Keratinocyte (primary cell): Measurements from ENCODE around the gene CDH12. TPM values are rescaled to one million over a fixed set of nuclear protein-coding genes. Genes with fewer than 3 reads are reported as not detected.

ENCODE experiments used
- DNase-seq: peaks from one replicate; pipeline ENCODE4 v3.0.0-alpha.2; 2011; ENCODE audit warnings: low read depth, missing footprints, low spot score
- FAIRE-seq: peaks from 2 replicates; lab custom pipeline; 2011; peaks lifted over from hg19 to GRCh38; lab: Jason Lieb, UNC
- H2AFZ ChIP-seq: 2 replicates; pipeline ENCODE4 v1.6.0; 2012; ENCODE audit warnings: low read length, control low read depth, inconsistent platforms; ENCODE audit not compliant: control insufficient read depth
- H3K27ac ChIP-seq: 2 replicates; pipeline ENCODE4 v1.5.1; 2011; ENCODE audit warnings: low read length; ENCODE audit not compliant: control insufficient read depth, insufficient read depth
- H3K27me3 ChIP-seq: 3 replicates; pipeline ENCODE4 v1.6.0; 2011; ENCODE audit warnings: low read length; ENCODE audit not compliant: control insufficient read depth, insufficient read depth; ENCODE audit errors: extremely low read depth
- H3K36me3 ChIP-seq, 2 experiments: 2 replicates in 1 of 2; 3 replicates in 1 of 2; pipeline ENCODE4 v1.5.1; 2011; ENCODE audit warnings: low read length in 2 of 2, mild to moderate bottlenecking in 1 of 2; ENCODE audit not compliant: control insufficient read depth in 2 of 2, insufficient read depth in 2 of 2; ENCODE audit errors: extremely low read depth in 1 of 2
- H3K4me1 ChIP-seq: 3 replicates; pipeline ENCODE4 v1.5.1; 2011; ENCODE audit warnings: low read length; ENCODE audit not compliant: control insufficient read depth, insufficient read depth; ENCODE audit errors: extremely low read depth
- H3K4me2 ChIP-seq: 3 replicates; pipeline ENCODE4 v1.6.0; 2011; ENCODE audit warnings: low read depth, low read length; ENCODE audit not compliant: control insufficient read depth, insufficient read depth; ENCODE audit errors: extremely low read depth
- H3K4me3 ChIP-seq, 3 experiments: fragments of 200-600 bp in 1 of 3; sonication (generic) in 1 of 3; 2 replicates in 2 of 3; 3 replicates in 1 of 3; pipeline ENCODE4 v1.5.1; 2011 to 2016; ENCODE audit warnings: low read length in 3 of 3, mild to moderate bottlenecking in 3 of 3, control low read depth in 2 of 3, inconsistent platforms in 1 of 3, low read depth in 1 of 3, mixed read lengths in 1 of 3, mixed run types in 1 of 3, moderate library complexity in 1 of 3; ENCODE audit not compliant: control insufficient read depth in 2 of 3, insufficient read depth in 2 of 3; ENCODE audit errors: extremely low read depth in 1 of 3
- H3K79me2 ChIP-seq: 2 replicates; pipeline ENCODE4 v1.6.0; 2012; ENCODE audit warnings: low read length; ENCODE audit not compliant: control insufficient read depth, insufficient read depth
- H3K9ac ChIP-seq: 3 replicates; pipeline ENCODE4 v1.6.0; 2011; ENCODE audit warnings: low read length; ENCODE audit not compliant: control insufficient read depth, insufficient read depth; ENCODE audit errors: extremely low read depth
- H3K9me1 ChIP-seq: 3 replicates; pipeline ENCODE4 v1.6.0; 2011; ENCODE audit warnings: low read length; ENCODE audit not compliant: control insufficient read depth, insufficient read depth; ENCODE audit errors: extremely low read depth
- H3K9me3 ChIP-seq: 2 replicates; pipeline ENCODE4 v1.5.1; 2012; ENCODE audit warnings: low read depth, low read length; ENCODE audit not compliant: control insufficient read depth
- H4K20me1 ChIP-seq: 3 replicates; pipeline ENCODE4 v1.6.0; 2011; ENCODE audit warnings: low read length; ENCODE audit not compliant: control insufficient read depth, insufficient read depth; ENCODE audit errors: extremely low read depth
- CTCF ChIP-seq, 3 experiments: IDR thresholded peaks in 1 of 3; conservative IDR thresholded peaks in 1 of 3; optimal IDR thresholded peaks in 1 of 3; 2 replicates in 2 of 3; 3 replicates in 1 of 3; pipeline versions ENCODE3 to v1.5.1; 2011; ENCODE audit warnings: low read length in 3 of 3, mild to moderate bottlenecking in 3 of 3, moderate library complexity in 2 of 3, control low read depth in 1 of 3, inconsistent platforms in 1 of 3; ENCODE audit not compliant: insufficient read depth in 2 of 3; ENCODE audit errors: extremely low read depth in 1 of 3
- EZH2 ChIP-seq: IDR thresholded peaks from one replicate; pipeline ENCODE4 v1.6.1; 2012; ENCODE audit warnings: inconsistent platforms, mild to moderate bottlenecking, low read length, moderate library complexity
- dilution Hi-C: fragments of 300-500 bp; cut with MboI; formaldehyde crosslinking; loops from one replicate; pipeline ENCODE4 v1.7.0; 2020; ENCODE audit warnings: low sequenced_read_pairs; ENCODE audit not compliant: extremely low pct_ligation_motif_present
- polyA plus RNA-seq, 5 experiments: library from polyadenylated mRNA; depleted of rRNA in 3 of 5; stranded (reverse) in 3 of 5; stranded (forward) in 1 of 5; unstranded in 1 of 5; fragments of >200 nt; gene quantifications; 1 replicate in 1 of 5; 2 replicates in 3 of 5; 3 replicates in 1 of 5; pipeline versions ENCODE4 v1.2.1 to v1.2.3, GENCODE V29; 2011 to 2012; ENCODE audit warnings: missing spikeins in 2 of 5, low read depth in 1 of 5, low replicate concordance in 1 of 5

Gene CDH12
- polyA plus RNA-seq, 1 donor (not counting 4 experiments of a cell fraction or from before 2014, with no cell fraction given) = not detected

- H3K36me3 ChIP-seq = no peaks in the 10 kb centered on the region
Observed at GRCh38 chr5:22505891-22506290, 347.3 kb downstream of the CDH12 start.

GRCh38 chr5:22504411-22504810 is 348.7 kb downstream of the CDH12 start:
- FAIRE-seq (no peak), DNase-seq (no peak)
- H3K27ac ChIP-seq = no peak overlapping the region
- H3K79me2 ChIP-seq = no peaks in the 10 kb centered on the region
- H4K20me1 ChIP-seq = no peaks in the 10 kb centered on the region
- no peaks in the 10 kb centered on the region for H3K36me3 ChIP-seq
- no peak overlapping the region for H3K4me2 ChIP-seq
- dilution Hi-C loops = no loop called here
- H3K9me1 ChIP-seq = no peaks in the 10 kb centered on the region
- no peak overlapping the region for H2AFZ ChIP-seq
- no peak overlapping the region for H3K4me3 ChIP-seq
- no peaks in the 10 kb centered on the region for H3K27me3 ChIP-seq
- no peak overlapping the region for H3K9ac ChIP-seq
- TF ChIP-seq EZH2 (no peak), CTCF (optimal IDR thresholded peaks at IDR 0.05 in 1 of 3, IDR thresholded peaks at IDR 0.05 in 1 of 3, conservative IDR thresholded peaks at IDR 0.05 in 1 of 3; ENCODE audit: extremely low read depth in 1 of 3, insufficient read depth in 2 of 3, low read length in 3 of 3) (no peak)
- no peaks in the 10 kb centered on the region for H3K9me3 ChIP-seq
- H3K4me1 ChIP-seq = no peaks in the 10 kb centered on the region

More at GRCh38 chr5:22505891-22506290, 347.3 kb downstream of the CDH12 start:
- Histone ChIP-seq H3K4me1 (no peaks in the 10 kb centered on the region), H3K27me3 (no peaks in the 10 kb centered on the region), H3K4me2 (no peak overlapping the region), H3K9ac (no peak overlapping the region), H3K27ac (no peak overlapping the region), H3K9me1 (no peaks in the 10 kb centered on the region), H3K79me2 (no peaks in the 10 kb centered on the region), H3K9me3 (no peaks in the 10 kb centered on the region), H4K20me1 (no peaks in the 10 kb centered on the region), H3K4me3 (no peak overlapping the region), H2AFZ (no peak overlapping the region)
- DNase-seq = no peak
- dilution Hi-C loops = no loop called here
- FAIRE-seq = no peak
- TF ChIP-seq EZH2 = no peak
- TF ChIP-seq CTCF (optimal IDR thresholded peaks at IDR 0.05 in 1 of 3, IDR thresholded peaks at IDR 0.05 in 1 of 3, conservative IDR thresholded peaks at IDR 0.05 in 1 of 3; ENCODE audit: extremely low read depth in 1 of 3, insufficient read depth in 2 of 3, low read length in 3 of 3) = no peak
